ENCODE measurements around the gene PPP1R3G.

DNA sequence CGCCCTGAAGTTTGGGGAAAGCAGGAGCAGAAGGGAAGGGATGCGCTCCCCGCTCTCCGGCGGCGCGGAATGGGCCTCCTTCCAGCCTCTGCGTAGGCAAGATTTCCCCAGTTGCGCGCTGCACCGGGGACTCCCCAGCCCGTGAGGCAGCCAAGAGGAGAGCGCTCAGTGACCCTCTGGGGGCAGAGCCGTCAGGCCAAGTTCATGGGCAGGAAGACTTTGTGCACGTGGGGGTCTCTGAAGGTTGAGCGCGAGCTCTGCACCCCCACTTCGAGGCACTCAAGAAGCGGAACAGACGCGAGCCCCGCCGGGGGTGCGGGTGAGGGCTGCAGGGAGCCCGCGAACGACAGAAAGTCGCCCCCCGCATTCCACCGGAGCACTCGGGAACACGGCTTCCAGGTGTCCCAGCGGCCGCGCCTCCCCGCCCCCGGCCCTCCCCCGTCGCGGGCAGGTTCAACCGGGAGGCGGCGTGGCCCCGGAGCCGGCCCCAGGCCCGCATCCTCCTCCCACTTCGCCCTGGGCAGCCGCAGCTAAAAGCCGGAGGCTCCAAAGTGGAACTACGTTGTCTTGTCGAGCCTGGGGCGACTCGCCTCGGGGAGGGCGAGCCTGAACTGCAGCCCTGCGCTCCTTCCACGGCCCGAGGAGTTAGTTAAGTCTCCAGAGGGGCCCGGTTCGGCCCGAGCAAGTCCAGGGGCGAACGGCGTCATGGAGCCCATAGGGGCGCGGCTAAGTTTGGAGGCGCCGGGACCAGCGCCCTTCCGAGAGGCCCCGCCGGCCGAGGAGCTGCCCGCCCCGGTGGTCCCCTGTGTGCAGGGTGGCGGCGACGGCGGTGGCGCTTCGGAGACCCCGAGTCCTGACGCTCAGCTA is at the start of gene PPP1R3G:
- TF ChIP-seq CTCF (IDR thresholded peaks at IDR 0.05) (no peak), POLR2A (IDR thresholded peaks at IDR 0.05) (peak in 1 of 2 donors; percentile 70)

Measured in adrenal gland (tissue), 5 donors.